Neural cell (in vitro differentiated cells): ENCODE measurements around the gene RHCE.
"Not testable (repeated sequence)": the region's sequence is repeated elsewhere in the genome, so short reads cannot be mapped to it uniquely, and the experiment has no call there.

ENCODE experiments used
- CTCF ChIP-seq: fragments of 450-650 bp; IDR thresholded peaks from 2 replicates; pipeline ENCODE4 v1.5.1; 2014; ENCODE audit warnings: antibody characterized with exemption, mild to moderate bottlenecking, moderate library complexity; ENCODE audit not compliant: poor library complexity, severe bottlenecking
- EZH2 ChIP-seq: fragments of 200-600, 300-800 bp; shearing (Covaris generic), sonication (generic); IDR thresholded peaks from 2 replicates; pipeline ENCODE4 v1.6.1; 2014; ENCODE audit warnings: antibody characterized with exemption, low read length, borderline replicate concordance, mild to moderate bottlenecking; ENCODE audit not compliant: insufficient read depth, poor library complexity, severe bottlenecking
- MXI1 ChIP-seq: fragments of 450-650 bp; conservative IDR thresholded peaks from 2 replicates; pipeline ENCODE4 v1.6.1; 2014; ENCODE audit warnings: antibody characterized with exemption, mild to moderate bottlenecking; ENCODE audit not compliant: poor library complexity, severe bottlenecking
- POLR2AphosphoS5 ChIP-seq: IDR thresholded peaks from 2 replicates; pipeline ENCODE4 v1.6.1; 2012
- TAF1 ChIP-seq: IDR thresholded peaks from 2 replicates; pipeline ENCODE4 v1.6.1; 2012; ENCODE audit warnings: low read depth

- not testable (repeated sequence) for TF ChIP-seq CTCF, MXI1, POLR2AphosphoS5, TAF1, EZH2
Observed at GRCh38 chr1:25383090-25383489, 37.5 kb downstream of the RHCE start.
